Lung (tissue), 12 donors: ENCODE data around the gene TMCO4. TPM values are rescaled to one million over a fixed set of nuclear protein-coding genes. Genes with fewer than 3 reads are reported as not detected.

Source experiments
- ATAC-seq: fragments of 200-7000 bp; cut with Tn5 transposase; one replicate; pipeline ENCODE4 v1.9.1; 2020; ENCODE audit warnings: moderate number of reproducible peaks; ENCODE audit not compliant: insufficient read depth, low FRiP score
- DNase-seq, 3 donors: peaks; one replicate each; pipeline ENCODE4 v3.0.0-alpha.2; 2013 to 2017
- H3K27ac ChIP-seq, 2 donors: one replicate each; pipeline ENCODE4 v1.5.1; 2013; ENCODE audit warnings: mild to moderate bottlenecking in 2 of 2, moderate library complexity in 2 of 2, control low read depth in 1 of 2, inconsistent platforms in 1 of 2, low read depth in 1 of 2, low read length in 1 of 2
- H3K27me3 ChIP-seq, 3 donors: one replicate each; pipeline ENCODE4 v1.5.1; 2013; ENCODE audit warnings: low read length in 2 of 3; ENCODE audit not compliant: control insufficient read depth in 3 of 3, insufficient read depth in 3 of 3
- H3K36me3 ChIP-seq, 4 donors: one replicate each; pipeline ENCODE4 v1.5.1; 2013; ENCODE audit warnings: low read length in 4 of 4, mild to moderate bottlenecking in 1 of 4, moderate library complexity in 1 of 4; ENCODE audit not compliant: control insufficient read depth in 4 of 4, insufficient read depth in 4 of 4
- H3K4me1 ChIP-seq, 5 donors: one replicate each; pipeline ENCODE4 v1.5.1; 2013; ENCODE audit warnings: low read length in 5 of 5, mild to moderate bottlenecking in 2 of 5, moderate library complexity in 1 of 5; ENCODE audit not compliant: control insufficient read depth in 5 of 5, insufficient read depth in 5 of 5
- H3K4me3 ChIP-seq: one replicate; pipeline ENCODE4 v1.5.1; 2013; ENCODE audit warnings: mild to moderate bottlenecking, control low read depth, moderate library complexity
- H3K9ac ChIP-seq, 2 donors: one replicate each; pipeline ENCODE4 v1.5.1; 2013; ENCODE audit warnings: low read length in 2 of 2, control low read depth in 1 of 2; ENCODE audit not compliant: insufficient read depth in 1 of 2
- H3K9me3 ChIP-seq, 4 donors: one replicate each; pipeline ENCODE4 v1.5.1; 2013; ENCODE audit warnings: low read length in 3 of 4, mild to moderate bottlenecking in 1 of 4, moderate library complexity in 1 of 4; ENCODE audit not compliant: control insufficient read depth in 4 of 4, insufficient read depth in 3 of 4
- CTCF ChIP-seq: IDR thresholded peaks from 2 replicates; pipeline ENCODE4 v1.5.1; 2012; ENCODE audit warnings: mild to moderate bottlenecking; ENCODE audit errors: control extremely low read depth, extremely low read depth
- WGBS, 2 donors: extraction: QIAGEN DNeasy Blood & Tissue Kit; methylation state at CpG; one replicate each; pipeline ENCODE4 v1.1.7; 2013; 5-methylcytosine and 5-hydroxymethylcytosine counted together
- polyA plus RNA-seq, 2 donors: library from polyadenylated mRNA; stranded (reverse); fragments of 200-250 nt; gene quantifications; one replicate each; pipeline ENCODE4 v1.2.1, GENCODE V29; 2013
- total RNA-seq, 2 donors: library from RNA; depleted of rRNA in 1 of 2; stranded (reverse); fragments of >200 nt in 1 of 2; gene quantifications; one replicate each; pipeline ENCODE4 v1.2.1, GENCODE V29; 2014 to 2021
- donor health status: control.
- donor health status: control.
- donor health status: Bipolar disorder and iron deficiency.
- donor health status: healthy.
- donor health status: DM: yes; HTN: yes; CAD: no.

The TMCO4 gene
- total and polyA plus RNA-seq, 4 donors: 14.3 to 27.8 (median 19.5) TPM

GRCh38 chr1:19786988-19787423 is 12.7 kb downstream of the TMCO4 start:
- ATAC-seq (peak; percentile 11), DNase-seq (peak; percentile 55 to 79 (median 66))
- no peak overlapping the region for H3K27ac ChIP-seq
- no peak for TF ChIP-seq CTCF
- H3K36me3 ChIP-seq: peaks cover 0 to 17% (median under 1%) of the 10 kb centered on the region in 4 donors
- 70 to 83% methylated on average over 9 of the region's 9 CpGs for WGBS, 2 donors
- no peak overlapping the region for H3K4me3 ChIP-seq
- peak overlapping the region in 1 of 2 donors; percentile 11 for H3K9ac ChIP-seq
- H3K4me1 ChIP-seq: peaks cover 0 to 3% (median 0%) of the 10 kb centered on the region in 5 donors
- no peaks in the 10 kb centered on the region for H3K9me3 ChIP-seq
- no peaks in the 10 kb centered on the region for H3K27me3 ChIP-seq

GRCh38 chr1:19785660-19786059 is 14.1 kb downstream of the TMCO4 start:
- no peak for TF ChIP-seq CTCF
- DNase-seq (no peak), ATAC-seq (no peak)
- Histone ChIP-seq H3K27me3 (no peaks in the 10 kb centered on the region), H3K27ac (no peak overlapping the region), H3K4me1 (peaks cover 0 to 3% (median 0%) of the 10 kb centered on the region in 5 donors), H3K36me3 (peaks cover 0 to 12% (median under 1%) of the 10 kb centered on the region in 4 donors), H3K9me3 (no peaks in the 10 kb centered on the region), H3K4me3 (no peak overlapping the region), H3K9ac (no peak overlapping the region)
- 71 to 74% methylated on average over 4 of the region's 4 CpGs for WGBS, 2 donors

DNA sequence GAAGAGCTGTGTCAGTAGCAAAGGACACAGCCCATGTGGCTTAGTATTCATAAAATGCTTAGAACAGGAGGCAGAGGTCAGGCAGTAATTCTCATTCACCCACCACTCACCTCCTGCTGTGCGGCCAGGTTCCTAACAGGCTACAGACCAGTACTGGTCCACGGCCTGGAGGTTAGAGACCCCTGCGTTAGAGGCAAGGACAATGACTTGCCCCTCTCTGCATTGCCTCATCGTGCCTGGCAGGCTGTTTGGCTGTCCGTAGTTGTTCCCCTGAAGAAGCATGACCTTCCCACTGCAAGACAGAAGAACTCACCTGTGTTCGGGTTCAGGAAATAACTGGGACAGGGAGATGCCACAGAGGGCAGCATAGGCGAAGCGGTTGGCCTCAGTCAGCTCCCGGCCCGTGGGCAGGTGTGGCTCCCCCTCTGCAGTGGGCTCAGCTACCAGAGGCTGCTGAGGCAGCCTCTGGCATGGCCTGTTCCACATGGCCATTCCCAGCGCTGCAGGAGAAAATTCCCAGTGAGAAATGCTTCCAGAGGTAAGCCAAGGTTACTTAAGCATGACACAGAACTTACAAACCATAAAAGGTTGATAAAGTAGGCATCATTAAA is 19.3 kb downstream of the TMCO4 start:
- peaks cover 0 to 1% (median 0%) of the 10 kb centered on the region in 4 donors for H3K9me3 ChIP-seq
- no peak overlapping the region for H3K4me3 ChIP-seq
- ATAC-seq (no peak), DNase-seq (no peak)
- H3K27me3 ChIP-seq: no peaks in the 10 kb centered on the region
- no peak for TF ChIP-seq CTCF
- H3K27ac ChIP-seq: no peak overlapping the region
- no peak overlapping the region for H3K9ac ChIP-seq
- 92 to 94% methylated on average over 11 of the region's 11 CpGs for WGBS, 2 donors
- H3K4me1 ChIP-seq: no peaks in the 10 kb centered on the region
- H3K36me3 ChIP-seq: peaks cover 0 to 15% (median 6%) of the 10 kb centered on the region in 4 donors
